Effector memory CD4-positive, alpha-beta T cell (primary cell): ENCODE measurements around the gene PDGFRA.
"Not testable (repeated sequence)": the region's sequence is repeated elsewhere in the genome, so short reads cannot be mapped to it uniquely, and the experiment has no call there.

ENCODE experiments used
- DNase-seq, 3 donors: peaks; one replicate each; pipeline ENCODE4 v3.0.0-alpha.2; 2020
- H3K27ac ChIP-seq: 2 replicates; pipeline ENCODE4 v1.7.0; 2013; ENCODE audit warnings: mild to moderate bottlenecking, low read length, moderate library complexity; ENCODE audit not compliant: insufficient read depth, poor library complexity, severe bottlenecking
- H3K27me3 ChIP-seq: replicated peaks from 2 replicates; pipeline ENCODE4 v1.7.0; 2013; ENCODE audit warnings: mild to moderate bottlenecking, low read length; ENCODE audit not compliant: insufficient read depth, control insufficient read depth, poor library complexity, severe bottlenecking
- H3K36me3 ChIP-seq: 2 replicates; pipeline ENCODE4 v1.7.0; 2013; ENCODE audit warnings: mild to moderate bottlenecking, low read length, moderate library complexity; ENCODE audit not compliant: control insufficient read depth, insufficient read depth
- H3K4me1 ChIP-seq: 2 replicates; pipeline ENCODE4 v1.7.0; 2013; ENCODE audit warnings: low read length, mild to moderate bottlenecking; ENCODE audit not compliant: control insufficient read depth, insufficient read depth, poor library complexity, severe bottlenecking
- H3K4me3 ChIP-seq: 2 replicates; pipeline ENCODE4 v1.7.0; 2013; ENCODE audit warnings: low read length, low read depth, mild to moderate bottlenecking; ENCODE audit not compliant: insufficient read depth, poor library complexity, severe bottlenecking
- H3K9me3 ChIP-seq: 2 replicates; pipeline ENCODE4 v1.7.0; 2013; ENCODE audit warnings: mild to moderate bottlenecking, low read length, moderate library complexity; ENCODE audit not compliant: control insufficient read depth

PDGFRA gene

DNA sequence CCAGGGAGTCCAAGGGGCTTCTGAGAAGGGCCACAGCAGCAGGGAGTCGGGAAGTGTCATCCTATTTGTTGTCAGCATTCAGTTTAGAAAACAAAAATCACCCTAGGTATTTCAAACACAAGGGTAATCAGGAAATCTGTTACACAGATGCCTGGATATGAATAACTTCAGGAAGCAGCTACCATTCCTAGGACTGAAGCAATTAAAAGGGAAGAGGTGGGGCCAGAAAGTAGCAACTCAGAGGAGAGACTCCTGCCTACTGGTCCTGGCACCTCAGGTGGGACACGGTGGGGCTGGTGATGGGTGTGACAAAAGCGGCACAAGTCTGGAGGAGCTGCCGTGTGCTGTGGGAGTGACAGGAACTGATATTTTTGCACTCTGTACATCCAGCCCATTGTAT, 107.9 kb downstream of the PDGFRA start:
- Histone ChIP-seq H3K27ac (no peak overlapping the region), H3K36me3 (no peaks in the 10 kb centered on the region), H3K4me3 (no peak overlapping the region), H3K27me3 (no peaks in the 10 kb centered on the region), H3K4me1 (no peaks in the 10 kb centered on the region), H3K9me3 (no peaks in the 10 kb centered on the region)
- DNase-seq: no peak

DNA sequence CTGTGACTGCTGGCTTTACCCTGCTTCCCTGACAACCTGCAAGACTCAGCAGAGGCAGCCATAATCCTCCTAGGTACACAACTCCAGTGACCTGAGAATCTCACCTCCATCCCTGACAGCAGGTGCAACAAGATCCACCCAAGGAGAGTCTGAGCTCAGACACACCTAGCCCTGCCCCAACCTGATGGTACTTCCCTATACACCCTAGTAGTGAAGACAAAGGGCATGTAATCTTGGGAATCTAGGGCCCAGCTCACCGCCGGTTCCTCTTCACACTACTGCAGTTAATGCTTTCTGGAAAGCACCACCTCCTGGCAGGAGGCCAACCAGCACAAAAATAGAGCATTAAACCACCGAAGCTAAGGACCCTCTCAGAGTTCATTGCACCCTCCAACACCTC, 113.0 kb downstream of the PDGFRA start:
- H3K9me3 ChIP-seq, H3K4me3 ChIP-seq, H3K27me3 ChIP-seq, DNase-seq, H3K4me1 ChIP-seq, H3K36me3 ChIP-seq, H3K27ac ChIP-seq: not testable (repeated sequence)
